Mesendoderm (in vitro differentiated cells): Measurements from ENCODE around the gene KLHL26.

Experiments used
- DNase-seq: peaks from one replicate; pipeline ENCODE4 v3.0.0; 2013
- H2AK5ac ChIP-seq: 2 replicates; pipeline ENCODE4 v1.6.1; 2013; ENCODE audit warnings: low read length, inconsistent platforms
- H2BK120ac ChIP-seq: 2 replicates; pipeline ENCODE4 v1.6.1; 2013; ENCODE audit warnings: low read depth, mild to moderate bottlenecking, low read length, moderate library complexity, mixed read lengths
- H2BK15ac ChIP-seq: replicated peaks from 2 replicates; pipeline ENCODE4 v1.6.1; 2013; ENCODE audit warnings: low read depth, mild to moderate bottlenecking, moderate library complexity
- H2BK5ac ChIP-seq: 2 replicates; pipeline ENCODE4 v1.6.1; 2013; ENCODE audit warnings: low read length, inconsistent platforms
- H3K18ac ChIP-seq: 2 replicates; pipeline ENCODE4 v1.6.1; 2013; ENCODE audit warnings: mild to moderate bottlenecking, low read length, mixed read lengths
- H3K23ac ChIP-seq: one replicate; pipeline ENCODE4 v1.6.1; 2013; ENCODE audit warnings: low read length
- H3K27ac ChIP-seq: 2 replicates; pipeline ENCODE4 v1.5.1; 2013; ENCODE audit warnings: low read depth, mild to moderate bottlenecking, inconsistent platforms, low read length, moderate library complexity
- H3K27me3 ChIP-seq: 2 replicates; pipeline ENCODE4 v1.6.1; 2013; ENCODE audit warnings: low read length, control low read depth, mild to moderate bottlenecking, inconsistent platforms; ENCODE audit not compliant: insufficient read depth, poor library complexity
- H3K36me3 ChIP-seq: 2 replicates; pipeline ENCODE4 v1.6.1; 2013; ENCODE audit warnings: low read length, inconsistent platforms; ENCODE audit not compliant: control insufficient read depth, insufficient read depth
- H3K4ac ChIP-seq: one replicate; pipeline ENCODE4 v1.6.1; 2013; ENCODE audit warnings: low read depth, mild to moderate bottlenecking, low read length, moderate library complexity
- H3K4me1 ChIP-seq: 2 replicates; pipeline ENCODE4 v1.6.1; 2013; ENCODE audit warnings: low read depth, low read length, inconsistent platforms; ENCODE audit not compliant: control insufficient read depth
- H3K4me2 ChIP-seq: 2 replicates; pipeline ENCODE4 v1.6.1; 2013; ENCODE audit warnings: low read length
- H3K4me3 ChIP-seq: 2 replicates; pipeline ENCODE4 v1.5.1; 2013; ENCODE audit warnings: mild to moderate bottlenecking, low read length
- H3K56ac ChIP-seq: one replicate; pipeline ENCODE4 v1.6.1; 2013; ENCODE audit warnings: low read length
- H3K79me1 ChIP-seq: 2 replicates; pipeline ENCODE4 v1.6.1; 2013; ENCODE audit warnings: low read length, inconsistent platforms
- H3K79me2 ChIP-seq: 2 replicates; pipeline ENCODE4 v1.6.1; 2013; ENCODE audit warnings: mild to moderate bottlenecking, low read length; ENCODE audit not compliant: control insufficient read depth, insufficient read depth
- H3K9ac ChIP-seq: 2 replicates; pipeline ENCODE4 v1.6.1; 2013; ENCODE audit warnings: low read length, inconsistent platforms
- H4K5ac ChIP-seq: one replicate; pipeline ENCODE4 v1.6.1; 2013; ENCODE audit warnings: low read length
- H4K8ac ChIP-seq: one replicate; pipeline ENCODE4 v1.6.1; 2013; ENCODE audit warnings: low read depth, mild to moderate bottlenecking, control low read depth, low read length, moderate library complexity
- WGBS: extraction: QIAGEN DNeasy Blood & Tissue Kit; methylation state at CpG from one replicate; pipeline ENCODE4 v1.1.7; 2013; ENCODE audit warnings: low lambda C conversion rate, missing lambda C conversion rate; ENCODE audit not compliant: insufficient coverage; ENCODE audit errors: extremely low coverage; 5-methylcytosine and 5-hydroxymethylcytosine counted together

Gene KLHL26

GRCh38 chr19:18639706-18640243, 2.9 kb downstream of the KLHL26 start:
- no peak overlapping the region for H3K4me2 ChIP-seq
- H2BK5ac ChIP-seq: no peak overlapping the region
- no peak overlapping the region for H4K5ac ChIP-seq
- H2BK15ac ChIP-seq: no peak overlapping the region
- H3K23ac ChIP-seq: no peak overlapping the region
- no peak overlapping the region for H2BK120ac ChIP-seq
- no peak overlapping the region for H4K8ac ChIP-seq
- peaks cover 2% of the 10 kb centered on the region for H3K79me1 ChIP-seq
- H3K4me3 ChIP-seq: no peak overlapping the region
- H3K79me2 ChIP-seq: no peaks in the 10 kb centered on the region
- H3K9ac ChIP-seq: no peak overlapping the region
- no peak overlapping the region for H2AK5ac ChIP-seq
- no CpG with 5 or more reads among the region's 8 CpGs for WGBS
- no peaks in the 10 kb centered on the region for H3K27me3 ChIP-seq
- H3K4me1 ChIP-seq: no peaks in the 10 kb centered on the region
- no peak overlapping the region for H3K56ac ChIP-seq
- no peaks in the 10 kb centered on the region for H3K36me3 ChIP-seq
- H3K4ac ChIP-seq: no peak overlapping the region
- H3K27ac ChIP-seq: no peak overlapping the region
- no peak for DNase-seq
- no peak overlapping the region for H3K18ac ChIP-seq

DNA sequence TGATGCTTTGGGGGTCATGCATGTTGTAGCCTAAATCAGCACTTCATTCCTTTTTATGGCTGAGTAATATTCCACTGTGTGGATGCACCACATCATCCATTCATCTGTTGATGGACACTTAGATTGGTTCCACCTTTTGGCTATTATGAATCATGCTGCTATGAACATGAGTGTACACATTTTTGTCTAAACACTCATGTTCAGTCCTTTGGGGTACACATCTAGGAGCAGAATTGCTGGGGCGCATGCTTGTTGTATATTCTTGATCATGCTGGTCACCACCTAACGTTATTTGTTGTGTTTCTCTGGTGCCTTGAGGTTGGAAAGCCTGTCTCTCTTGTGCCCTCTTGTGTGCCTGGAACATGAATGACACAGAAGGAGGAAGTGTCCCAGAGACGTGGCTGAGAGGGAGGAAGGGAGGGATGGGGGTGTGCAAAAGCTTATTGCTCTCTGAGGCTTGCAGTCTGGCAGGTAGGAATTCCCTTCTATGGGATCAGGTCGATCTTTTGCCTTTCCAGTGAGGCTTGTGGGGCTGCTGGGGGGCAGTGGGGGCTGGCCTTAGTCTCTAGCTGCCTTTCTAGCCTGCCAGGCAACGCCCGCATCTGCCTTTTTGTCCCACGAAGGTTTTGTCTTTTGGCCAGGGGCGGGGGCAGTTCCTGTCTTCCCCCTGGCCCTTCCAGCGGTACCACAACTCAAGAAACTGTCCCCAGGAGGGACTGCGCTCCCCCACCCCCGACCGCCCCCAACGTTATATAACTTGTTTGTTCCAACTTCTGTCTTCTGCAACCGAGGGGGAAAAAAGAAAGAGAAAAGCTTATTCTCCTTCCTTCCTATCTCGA, 7.6 kb downstream of the KLHL26 start:
- Histone ChIP-seq H3K4ac (no peak overlapping the region), H3K4me2 (no peak overlapping the region), H3K9ac (no peak overlapping the region), H2BK15ac (no peak overlapping the region), H3K36me3 (no peaks in the 10 kb centered on the region), H3K4me1 (no peaks in the 10 kb centered on the region), H2BK5ac (no peak overlapping the region), H4K8ac (no peak overlapping the region), H3K4me3 (no peak overlapping the region), H3K79me1 (no peaks in the 10 kb centered on the region), H2BK120ac (no peak overlapping the region), H3K23ac (no peak overlapping the region), H2AK5ac (no peak overlapping the region), H3K56ac (no peak overlapping the region), H4K5ac (no peak overlapping the region), H3K27ac (no peak overlapping the region), H3K27me3 (no peaks in the 10 kb centered on the region), H3K18ac (no peak overlapping the region), H3K79me2 (no peaks in the 10 kb centered on the region)
- WGBS: no CpG with 5 or more reads among the region's 15 CpGs
- DNase-seq: peak; percentile 47

GRCh38 chr19:18645035-18645511, 8.2 kb downstream of the KLHL26 start:
- Histone ChIP-seq H3K4me3 (no peak overlapping the region), H3K79me2 (no peaks in the 10 kb centered on the region), H3K27me3 (no peaks in the 10 kb centered on the region), H3K23ac (no peak overlapping the region), H3K4me2 (no peak overlapping the region), H3K36me3 (no peaks in the 10 kb centered on the region), H3K4me1 (no peaks in the 10 kb centered on the region), H4K5ac (no peak overlapping the region), H3K4ac (no peak overlapping the region), H3K79me1 (no peaks in the 10 kb centered on the region), H3K27ac (no peak overlapping the region), H3K18ac (no peak overlapping the region), H2AK5ac (no peak overlapping the region), H2BK15ac (no peak overlapping the region), H4K8ac (no peak overlapping the region), H2BK5ac (no peak overlapping the region), H3K9ac (no peak overlapping the region), H2BK120ac (no peak overlapping the region), H3K56ac (no peak overlapping the region)
- DNase-seq: no peak
- no CpG with 5 or more reads among the region's 13 CpGs for WGBS

DNA sequence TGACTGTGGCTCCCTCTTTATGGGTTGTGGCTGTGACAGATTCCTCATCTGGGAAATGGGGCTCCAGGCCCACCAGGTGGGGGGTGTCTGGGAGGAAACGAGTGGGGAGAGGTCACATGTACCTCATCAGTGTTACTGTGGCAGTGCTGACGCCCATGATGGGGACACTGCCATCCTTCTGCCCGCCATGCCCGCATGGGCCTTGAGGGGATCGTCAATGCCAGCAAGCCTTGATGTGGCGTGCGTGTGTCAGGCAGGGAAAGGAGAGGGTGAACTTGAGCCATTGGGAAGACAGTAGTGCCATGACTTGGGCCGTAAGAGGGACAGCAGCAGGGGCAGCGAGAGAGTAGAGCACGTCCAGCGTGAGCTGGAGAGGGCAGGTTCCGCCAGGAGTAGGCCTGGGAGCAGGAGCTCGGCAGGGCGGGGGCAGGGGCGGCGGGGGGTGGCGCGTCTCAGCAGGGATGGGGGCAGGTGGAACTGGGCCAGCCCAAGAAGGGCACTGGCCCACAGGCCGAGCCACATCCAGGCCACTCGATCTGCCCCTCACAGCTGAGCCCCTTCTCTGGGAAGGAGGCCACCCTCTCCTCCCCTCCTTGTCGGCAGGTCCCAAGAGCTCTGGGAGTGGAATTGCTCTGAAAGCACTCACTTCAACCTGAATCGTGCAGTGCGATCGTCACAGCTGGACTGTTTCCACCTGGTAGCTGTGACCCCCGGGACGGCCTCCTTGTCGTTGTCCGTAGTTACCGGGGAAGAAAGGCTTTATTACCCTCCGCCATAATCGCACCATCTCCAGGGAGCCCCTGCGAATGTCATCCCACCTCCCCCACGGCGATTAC, 9.9 kb downstream of the KLHL26 start:
- no peaks in the 10 kb centered on the region for H3K27me3 ChIP-seq
- no peak overlapping the region for H3K9ac ChIP-seq
- no peak overlapping the region for H2BK15ac ChIP-seq
- H2BK5ac ChIP-seq: no peak overlapping the region
- H3K23ac ChIP-seq: no peak overlapping the region
- no peak overlapping the region for H2BK120ac ChIP-seq
- no peaks in the 10 kb centered on the region for H3K79me2 ChIP-seq
- WGBS: no CpG with 5 or more reads among the region's 34 CpGs
- H3K4me3 ChIP-seq: no peak overlapping the region
- no peak overlapping the region for H3K18ac ChIP-seq
- H3K36me3 ChIP-seq: no peaks in the 10 kb centered on the region
- H3K4ac ChIP-seq: no peak overlapping the region
- H3K4me2 ChIP-seq: no peak overlapping the region
- no peaks in the 10 kb centered on the region for H3K4me1 ChIP-seq
- H3K56ac ChIP-seq: no peak overlapping the region
- no peak overlapping the region for H3K27ac ChIP-seq
- H3K79me1 ChIP-seq: no peaks in the 10 kb centered on the region
- DNase-seq: no peak
- no peak overlapping the region for H2AK5ac ChIP-seq
- H4K8ac ChIP-seq: no peak overlapping the region
- H4K5ac ChIP-seq: no peak overlapping the region

GRCh38 chr19:18647371-18647767, 10.5 kb downstream of the KLHL26 start:
- H3K56ac ChIP-seq: no peak overlapping the region
- H3K18ac ChIP-seq: no peak overlapping the region
- H2BK15ac ChIP-seq: no peak overlapping the region
- H2BK5ac ChIP-seq: no peak overlapping the region
- no peak overlapping the region for H2BK120ac ChIP-seq
- no peak overlapping the region for H4K8ac ChIP-seq
- H3K4me3 ChIP-seq: no peak overlapping the region
- H3K79me1 ChIP-seq: no peaks in the 10 kb centered on the region
- H3K27ac ChIP-seq: no peak overlapping the region
- H3K23ac ChIP-seq: no peak overlapping the region
- H3K4ac ChIP-seq: no peak overlapping the region
- no peak overlapping the region for H2AK5ac ChIP-seq
- no peak overlapping the region for H3K9ac ChIP-seq
- H3K36me3 ChIP-seq: no peaks in the 10 kb centered on the region
- WGBS: no CpG with 5 or more reads among the region's 1 CpG
- no peaks in the 10 kb centered on the region for H3K4me1 ChIP-seq
- H3K4me2 ChIP-seq: no peak overlapping the region
- H3K27me3 ChIP-seq: no peaks in the 10 kb centered on the region
- no peaks in the 10 kb centered on the region for H3K79me2 ChIP-seq
- no peak for DNase-seq
- H4K5ac ChIP-seq: no peak overlapping the region
